NCI-H1417 (cell line): ENCODE measurements around the gene POC1B.

Source experiments
- DNase-seq, 3 experiments: peaks; one replicate each; lab custom pipeline; 2025; lab: John Stamatoyannopoulos, UW

The POC1B gene

GRCh38 chr12:89525824-89526770, at the start of gene POC1B:
Gene POC1B, minus strand, starts transcription at chr12:89526047. Its CDS starts 152 bp downstream, at chr12:89525895.
- peak; percentile 81 to 96 (median 90) for DNase-seq

- DNase-seq, result no peak
Observed at GRCh38 chr12:89575374-89575773, 49.5 kb upstream of the POC1B start.

- DNase-seq, result no peak
Observed at GRCh38 chr12:89574736-89575208, 48.9 kb upstream of the POC1B start.

- no peak for DNase-seq
Observed at GRCh38 chr12:89573051-89573810, 47.4 kb upstream of the POC1B start.

- no peak for DNase-seq
Observed at GRCh38 chr12:89571491-89572195, 45.8 kb upstream of the POC1B start.

- no peak for DNase-seq
Observed at GRCh38 chr12:89568484-89568883, 42.6 kb upstream of the POC1B start.

- DNase-seq, result no peak
Observed at GRCh38 chr12:89567691-89568239, 41.9 kb upstream of the POC1B start.

- DNase-seq, result no peak
Observed at GRCh38 chr12:89566615-89567014, 40.8 kb upstream of the POC1B start.

- DNase-seq, result no peak
Observed at GRCh38 chr12:89565002-89565401, 39.2 kb upstream of the POC1B start.

GRCh38 chr12:89559753-89560152, 33.9 kb upstream of the POC1B start:
- DNase-seq, result no peak

GRCh38 chr12:89556976-89557375, 31.1 kb upstream of the POC1B start:
- peak in 1 of 3 experiments; percentile 24 for DNase-seq

- DNase-seq, result no peak
Observed at GRCh38 chr12:89552376-89552775, 26.5 kb upstream of the POC1B start.

- no peak for DNase-seq
Observed at GRCh38 chr12:89551747-89552146, 25.9 kb upstream of the POC1B start.

- DNase-seq, result no peak
Observed at GRCh38 chr12:89547101-89547500, 21.3 kb upstream of the POC1B start.

GRCh38 chr12:89546151-89546550, 20.3 kb upstream of the POC1B start:
- no peak for DNase-seq

- peak; percentile 15 to 74 (median 34) for DNase-seq
Observed at GRCh38 chr12:89544681-89545184, 18.9 kb upstream of the POC1B start.

- DNase-seq, result no peak
Observed at GRCh38 chr12:89544022-89544421, 18.2 kb upstream of the POC1B start.

GRCh38 chr12:89542912-89543592, 17.2 kb upstream of the POC1B start:
- peak; percentile 45 to 86 (median 80) for DNase-seq

- DNase-seq, result no peak
Observed at GRCh38 chr12:89542236-89542635, 16.4 kb upstream of the POC1B start.

- no peak for DNase-seq
Observed at GRCh38 chr12:89540586-89540985, 14.7 kb upstream of the POC1B start.
